G401 (cell line): ENCODE data around the gene RAB3A. TPM values are rescaled to one million over a fixed set of nuclear protein-coding genes. Genes with fewer than 3 reads are reported as not detected.

Experiments
- DNase-seq: peaks from one replicate; pipeline ENCODE4 v3.0.0-alpha.2; 2015; ENCODE audit warnings: low spot score
- in situ Hi-C: cut with HindIII; loops from 2 replicates; pipeline ENCODE4 v1.10.0; 2016; ENCODE audit warnings: low sequenced_read_pairs, mixed read lengths
- total RNA-seq: library from RNA; depleted of rRNA; stranded (reverse); fragments of >200 nt; shearing (Covaris generic); gene quantifications from 2 replicates; pipeline ENCODE4 v1.2.3, GENCODE V29; 2014; rRNA removed

RAB3A gene
- 0.14 and 2.0 TPM in 2 replicates for total RNA-seq

GRCh38 chr19:18203863-18204393, at the start of gene RAB3A:
Gene RAB3A, minus strand, starts transcription at chr19:18204042. Its CDS starts 1,302 bp downstream, at chr19:18202740.
- in situ Hi-C loops = no loop called here
- DNase-seq = peak; percentile 100

- no peak for DNase-seq
- in situ Hi-C loops = no loop called here
These were observed 49.3 kb upstream of the RAB3A start for GRCh38 chr19:18253130-18253529.

- in situ Hi-C loops = no loop called here
- DNase-seq = no peak
These were observed 48.5 kb upstream of the RAB3A start for GRCh38 chr19:18252370-18252717.

- in situ Hi-C loops = no loop called here
- peak; percentile 82 for DNase-seq
These were observed 47.9 kb upstream of the RAB3A start for GRCh38 chr19:18251587-18252369.

GRCh38 chr19:18249834-18250233, 46.0 kb upstream of the RAB3A start:
- DNase-seq = no peak
- in situ Hi-C loops = no loop called here

- in situ Hi-C loops = no loop called here
- DNase-seq = no peak
These were observed 41.5 kb upstream of the RAB3A start for GRCh38 chr19:18245297-18245696.

- in situ Hi-C loops = no loop called here
- no peak for DNase-seq
These were observed 35.5 kb upstream of the RAB3A start for GRCh38 chr19:18239303-18239702.

GRCh38 chr19:18234194-18234593, 30.4 kb upstream of the RAB3A start:
- DNase-seq = no peak
- in situ Hi-C loops = no loop called here

GRCh38 chr19:18233224-18233825, 29.5 kb upstream of the RAB3A start:
- in situ Hi-C loops = no loop called here
- peak; percentile 29 for DNase-seq

- DNase-seq = peak; percentile 46
- in situ Hi-C loops = no loop called here
These were observed 28.8 kb upstream of the RAB3A start for GRCh38 chr19:18232540-18233223.

GRCh38 chr19:18231775-18232174, 27.9 kb upstream of the RAB3A start:
- in situ Hi-C loops = no loop called here
- peak; percentile 46 for DNase-seq

- in situ Hi-C loops = no loop called here
- no peak for DNase-seq
These were observed 27.3 kb upstream of the RAB3A start for GRCh38 chr19:18230941-18231734.

- in situ Hi-C loops = no loop called here
These were observed 26.1 kb upstream of the RAB3A start for GRCh38 chr19:18229915-18230314.

GRCh38 chr19:18229474-18229873, 25.6 kb upstream of the RAB3A start:
- in situ Hi-C loops = no loop called here

More at GRCh38 chr19:18229915-18230314, 26.1 kb upstream of the RAB3A start:
- DNase-seq = no peak

GRCh38 chr19:18227781-18228271, 24.0 kb upstream of the RAB3A start:
- in situ Hi-C loops = no loop called here
- DNase-seq = no peak

More at GRCh38 chr19:18229474-18229873, 25.6 kb upstream of the RAB3A start:
- no peak for DNase-seq

- no peak for DNase-seq
- in situ Hi-C loops = no loop called here
These were observed 23.3 kb upstream of the RAB3A start for GRCh38 chr19:18226956-18227780.

GRCh38 chr19:18225702-18226468, 22.0 kb upstream of the RAB3A start, which contains the start of gene PDE4C:
Gene PDE4C, minus strand, starts transcription at chr19:18226438. Its CDS starts 23 bp downstream, at chr19:18226415.
- no peak for DNase-seq
- in situ Hi-C loops = no loop called here
